GM12864 (cell line): ENCODE measurements around the gene BCAS3.

Source experiments
- DNase-seq: peaks from one replicate; pipeline ENCODE4 v3.0.0-alpha.2; 2011; ENCODE audit warnings: low read depth
- H3K4me3 ChIP-seq: 2 replicates; pipeline ENCODE4 v1.5.1; 2011; ENCODE audit warnings: mild to moderate bottlenecking, low read depth, low read length, control low read depth
- CTCF ChIP-seq: IDR thresholded peaks from 2 replicates; pipeline ENCODE4 v1.5.1; 2011; ENCODE audit warnings: low read depth, mild to moderate bottlenecking, moderate library complexity, low read length, control low read depth, inconsistent platforms; ENCODE audit errors: missing control alignments

Gene BCAS3

GRCh38 chr17:61208301-61209105 lies 530.9 kb downstream of the BCAS3 start:
- no peak overlapping the region for H3K4me3 ChIP-seq
- no peak for TF ChIP-seq CTCF
- DNase-seq = no peak

- no peak for DNase-seq
- TF ChIP-seq CTCF = no peak
- H3K4me3 ChIP-seq = no peak overlapping the region
Measured at GRCh38 chr17:61209106-61209439, 531.4 kb downstream of the BCAS3 start.

- no peak for DNase-seq
- TF ChIP-seq CTCF = no peak
- no peak overlapping the region for H3K4me3 ChIP-seq
Measured at GRCh38 chr17:61209525-61209924, 531.9 kb downstream of the BCAS3 start.

DNA sequence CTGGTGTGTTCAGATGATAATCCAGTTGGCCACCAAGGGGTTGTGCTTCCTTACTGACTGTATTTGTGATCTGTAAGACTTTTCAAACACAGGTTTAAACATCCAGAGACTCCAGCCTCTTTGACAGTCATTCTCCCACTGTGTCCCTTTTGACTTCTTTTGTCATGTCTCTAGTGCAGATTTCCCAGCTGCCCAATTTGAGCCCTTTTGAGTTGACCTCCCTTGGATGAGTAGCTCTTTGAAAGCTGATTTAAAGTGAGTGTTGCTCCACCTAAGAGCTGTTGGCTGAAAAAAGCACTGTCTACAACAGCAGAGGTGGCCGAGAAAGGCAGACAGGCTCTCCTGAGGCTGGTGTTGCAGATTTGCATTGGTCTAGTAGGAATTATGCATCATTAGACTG lies 533.6 kb downstream of the BCAS3 start:
- no peak for DNase-seq
- TF ChIP-seq CTCF = no peak
- H3K4me3 ChIP-seq = no peak overlapping the region

DNA sequence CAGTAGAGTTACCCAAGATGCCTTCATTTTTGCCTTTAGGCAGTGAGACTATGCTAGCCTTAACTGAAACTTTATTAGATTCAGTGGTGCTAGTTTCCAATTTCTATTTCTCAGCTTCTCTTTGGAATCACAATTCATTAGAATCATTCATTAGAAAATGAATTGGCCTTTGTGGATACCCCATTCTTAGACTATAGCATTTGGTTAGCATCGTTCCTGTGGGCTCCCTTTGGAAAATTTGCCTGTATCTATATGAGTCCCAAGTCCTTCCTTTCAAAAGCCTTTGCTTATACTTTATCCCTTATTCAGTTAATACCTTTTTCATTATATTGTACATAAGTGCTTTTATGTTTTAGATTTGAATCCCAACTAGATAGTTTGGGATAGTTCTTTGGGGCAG lies 535.0 kb downstream of the BCAS3 start:
- TF ChIP-seq CTCF = no peak
- no peak for DNase-seq
- no peak overlapping the region for H3K4me3 ChIP-seq

DNA sequence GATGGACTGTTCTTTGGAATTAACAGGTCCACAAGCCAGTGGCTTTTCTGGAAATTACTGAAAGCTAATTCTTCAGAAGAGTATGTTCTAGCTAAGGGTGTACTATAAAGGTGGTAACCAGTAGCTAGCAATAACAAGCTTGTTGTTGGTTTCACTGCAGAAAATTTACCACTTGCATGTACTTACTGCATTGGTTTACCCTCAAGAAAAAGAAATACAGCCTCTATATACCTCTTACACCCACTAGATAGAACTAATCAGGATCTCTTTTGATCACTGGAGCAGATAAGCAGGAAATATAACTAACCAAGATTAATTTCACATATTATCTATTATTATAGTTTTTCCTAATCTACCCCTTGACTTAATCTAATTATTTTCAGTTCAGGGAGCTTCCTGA lies 537.1 kb downstream of the BCAS3 start:
- no peak for DNase-seq
- no peak for TF ChIP-seq CTCF
- no peak overlapping the region for H3K4me3 ChIP-seq

GRCh38 chr17:61216066-61216465 lies 538.4 kb downstream of the BCAS3 start:
- TF ChIP-seq CTCF = no peak
- DNase-seq = no peak
- H3K4me3 ChIP-seq = no peak overlapping the region
